K562 (cell line): ENCODE measurements around the gene LRRK2. TPM values are rescaled to one million over a fixed set of nuclear protein-coding genes. Genes with fewer than 3 reads are reported as not detected.

Experiments
- ATAC-seq: fragments of 200-7000 bp; cut with Tn5 transposase; 3 replicates; pipeline ENCODE4 v1.9.1; 2020; ENCODE audit warnings: moderate library complexity
- BruUV-seq: library from RNA; stranded (reverse); fragments of 400-500 nt; replicated peaks from 2 replicates; lab custom pipeline; 2021; lab: Mats Ljungman, UMichigan
- CTCF ChIA-PET: fragments of 300-600 bp; formaldehyde crosslinking; extraction: SDS; loops from one replicate; lab custom pipeline; 2021; ENCODE audit warnings: low intra/inter-chr PET ratio; lab: Yijun Ruan, JAX
- POLR2A ChIA-PET: fragments of 300-600, 350-650 bp; sonication (Branson Sonifier 250); formaldehyde crosslinking; extraction: SDS; loops from one replicate; lab custom pipeline; 2021; ENCODE audit warnings: antibody characterized with exemption, inconsistent platforms; lab: Yijun Ruan, JAX
- DNase-seq, 4 experiments: peaks; one replicate each; pipeline versions ENCODE4 v3.0.0 to v3.0.0-alpha.2; 2011 to 2018; ENCODE audit warnings: low spot score in 3 of 4, mixed read lengths in 3 of 4; ENCODE audit errors: extremely low read depth in 1 of 4
- FAIRE-seq: peaks from 2 replicates; lab custom pipeline; 2011; peaks lifted over from hg19 to GRCh38; lab: Jason Lieb, UNC
- H2AFZ ChIP-seq: 2 replicates; pipeline ENCODE4 v1.6.0; 2011; ENCODE audit warnings: low read depth, low read length, control low read depth, inconsistent platforms
- H3K27ac ChIP-seq: fragments of 200-600 bp; 3 replicates; pipeline ENCODE4 v1.8.0; 2011; ENCODE audit warnings: low read depth, mild to moderate bottlenecking, control low read depth, inconsistent platforms, low read length, moderate library complexity, mixed read lengths; ENCODE audit errors: extremely low read depth
- H3K27me3 ChIP-seq, 2 experiments: fragments of 300-600 bp in 1 of 2; 2 replicates in 1 of 2; 3 replicates in 1 of 2; pipeline versions ENCODE4 v1.6.0 to v1.8.0; 2011; ENCODE audit warnings: inconsistent platforms in 2 of 2, low read length in 2 of 2, mild to moderate bottlenecking in 1 of 2, mixed read lengths in 1 of 2, moderate library complexity in 1 of 2; ENCODE audit not compliant: control insufficient read depth in 2 of 2, insufficient read depth in 2 of 2
- H3K36me3 ChIP-seq: fragments of 300-600 bp; 3 replicates; pipeline ENCODE4 v1.8.0; 2011; ENCODE audit warnings: mild to moderate bottlenecking, low read length, inconsistent platforms; ENCODE audit not compliant: control insufficient read depth, insufficient read depth
- H3K4me1 ChIP-seq, 2 experiments: fragments of 200-600 bp in 1 of 2; replicated peaks in 1 of 2; 2 replicates in 1 of 2; 3 replicates in 1 of 2; pipeline versions ENCODE4 v1.5.1 to v1.8.0; 2011; ENCODE audit warnings: inconsistent platforms in 2 of 2, low read length in 2 of 2, mild to moderate bottlenecking in 1 of 2, mixed read lengths in 1 of 2, moderate library complexity in 1 of 2; ENCODE audit not compliant: control insufficient read depth in 2 of 2, insufficient read depth in 2 of 2
- H3K4me2 ChIP-seq: 2 replicates; pipeline ENCODE4 v1.6.1; 2011; ENCODE audit warnings: low read length, control low read depth, inconsistent platforms, mixed read lengths; ENCODE audit not compliant: insufficient read depth
- H3K4me3 ChIP-seq: fragments of 200-600 bp; sonication (generic), shearing (Covaris generic); 2 replicates; pipeline ENCODE4 v1.5.1; 2016; ENCODE audit warnings: control low read depth, inconsistent platforms
- H3K79me2 ChIP-seq: fragments of 200-600 bp; 3 replicates; pipeline ENCODE4 v1.8.0; 2011; ENCODE audit warnings: low read length, inconsistent platforms; ENCODE audit not compliant: control insufficient read depth, insufficient read depth
- H3K9ac ChIP-seq, 2 experiments: 2 replicates each; pipeline versions ENCODE4 v1.6.0 to v1.6.1; 2011; ENCODE audit warnings: low read depth in 2 of 2, low read length in 2 of 2, control low read depth in 1 of 2, inconsistent platforms in 1 of 2, mild to moderate bottlenecking in 1 of 2, mixed read lengths in 1 of 2; ENCODE audit not compliant: insufficient read depth in 1 of 2
- H3K9me1 ChIP-seq: one replicate; pipeline ENCODE4 v1.6.0; 2011; ENCODE audit warnings: inconsistent platforms, mild to moderate bottlenecking, low read length, moderate library complexity; ENCODE audit not compliant: control insufficient read depth, insufficient read depth
- H3K9me3 ChIP-seq: replicated peaks from 2 replicates; pipeline ENCODE4 v1.5.1; 2011; ENCODE audit warnings: low read depth, low read length, inconsistent platforms; ENCODE audit not compliant: control insufficient read depth, insufficient read depth
- H4K20me1 ChIP-seq: replicated peaks from 2 replicates; pipeline ENCODE4 v1.6.1; 2011; ENCODE audit warnings: low read length, inconsistent platforms, mixed read lengths; ENCODE audit not compliant: control insufficient read depth, insufficient read depth
- CUX1 ChIP-seq: fragments of 200-800 bp; sonication (Bioruptor generic); IDR thresholded peaks from 2 replicates; pipeline ENCODE4 v1.6.1; 2016; ENCODE audit warnings: missing genetic modification characterization, missing compliant biosample characterization
- FOXP4 ChIP-seq: sonication (generic); formaldehyde crosslinking; IDR thresholded peaks from 2 replicates; pipeline ENCODE4 v1.8.0; 2022; ENCODE audit warnings: mild to moderate bottlenecking, missing genetic modification reagents, borderline replicate concordance
- HNRNPUL1 ChIP-seq: fragments of 200-400 bp; formaldehyde crosslinking; IDR thresholded peaks from 2 replicates; pipeline ENCODE4 v1.6.1; 2017; ENCODE audit warnings: low read length
- KLF13 ChIP-seq: fragments of 450-650 bp; IDR thresholded peaks from 2 replicates; pipeline ENCODE4 v1.6.1; 2016; ENCODE audit warnings: missing genetic modification characterization, low read depth, mild to moderate bottlenecking, missing compliant biosample characterization, moderate library complexity, borderline replicate concordance
- MYBL2 ChIP-seq, 2 experiments: fragments of 450-650 bp in 1 of 2; sonication (generic) in 1 of 2; formaldehyde crosslinking in 1 of 2; IDR thresholded peaks; 2 replicates each; pipeline versions ENCODE4 v1.6.1 to v1.8.1; 2017 to 2022; ENCODE audit warnings: borderline replicate concordance in 1 of 2, inconsistent platforms in 1 of 2, low read depth in 1 of 2, mild to moderate bottlenecking in 1 of 2, missing genetic modification reagents in 1 of 2, moderate library complexity in 1 of 2
- NCOA1 ChIP-seq: fragments of 450-650 bp; IDR thresholded peaks from 2 replicates; pipeline ENCODE4 v1.6.1; 2016; ENCODE audit warnings: low read depth
- SMC3 ChIP-seq: conservative IDR thresholded peaks from 2 replicates; pipeline ENCODE4 v1.6.1; 2011; ENCODE audit warnings: low read depth, low read length, improper control_type of control experiment; ENCODE audit not compliant: insufficient read depth
- SRSF1 ChIP-seq: fragments of 200-400 bp; formaldehyde crosslinking; IDR thresholded peaks from 2 replicates; pipeline ENCODE4 v1.6.1; 2017; ENCODE audit warnings: mild to moderate bottlenecking, low read depth, low read length, moderate library complexity
- SRSF3 ChIP-seq: fragments of 200-400 bp; formaldehyde crosslinking; IDR thresholded peaks from 2 replicates; pipeline ENCODE4 v1.6.1; 2016; ENCODE audit warnings: mild to moderate bottlenecking, low read length, moderate library complexity; ENCODE audit not compliant: insufficient read depth
- SRSF7 ChIP-seq: fragments of 200-400 bp; formaldehyde crosslinking; optimal IDR thresholded peaks from 2 replicates; pipeline ENCODE3; 2017; ENCODE audit warnings: mild to moderate bottlenecking, low read depth, low read length
- ZBTB33 ChIP-seq: sonication (generic); formaldehyde crosslinking; IDR thresholded peaks from 2 replicates; pipeline ENCODE4 v1.8.1; 2023; ENCODE audit warnings: mild to moderate bottlenecking, missing genetic modification reagents
- ZFP36 ChIP-seq: fragments of 150-350 bp; IDR thresholded peaks from 2 replicates; pipeline ENCODE4 v1.6.1; 2018; ENCODE audit warnings: low read length, low read depth; ENCODE audit not compliant: partially characterized antibody
- WGBS: fragments of 100-300 bp; shearing (Covaris generic); methylation state at CpG from one replicate; pipeline ENCODE4 v1.1.6; 2016; ENCODE audit warnings: low coverage, mixed read lengths; ENCODE audit not compliant: insufficient coverage; ENCODE audit errors: missing lambda C conversion rate; 5-methylcytosine and 5-hydroxymethylcytosine counted together
- in situ Hi-C: fragments of 300-500 bp; cut with MboI; formaldehyde crosslinking; loops from 4 replicates; pipeline ENCODE4 v1.15.0; 2018; ENCODE audit warnings: inconsistent platforms, mixed read lengths
- intact Hi-C: fragments of 100-400 bp; cut with micrococcal nuclease; formaldehyde crosslinking; loops from 2 replicates; pipeline ENCODE4 v1.14.2; 2022
- polyA plus RNA-seq, 8 experiments: library from polyadenylated mRNA; depleted of rRNA in 4 of 8; stranded (reverse) in 5 of 8; unstranded in 3 of 8; fragments of >200 nt; fragmentation: Nextera tagmentation in 2 of 8; fragmentation: Illumina TruSeq in 1 of 8; extraction: Ambion mirVana in 2 of 8; extraction: Trizol in 1 of 8; gene quantifications; 2 replicates each; pipeline versions ENCODE4 v1.2.1 to v1.2.3, GENCODE V29; 2011 to 2014; ENCODE audit warnings: inconsistent platforms in 1 of 8, missing spikeins in 1 of 8
- total RNA-seq, 7 experiments: library from RNA; depleted of rRNA in 6 of 7; stranded (reverse); fragments of >200 nt in 6 of 7; fragmentation: Illumina TruSeq in 2 of 7; extraction: Trizol in 2 of 7; gene quantifications; 2 replicates each; pipeline versions ENCODE4 v1.2.1 to v1.2.3, GENCODE V29; 2011 to 2021; ENCODE audit warnings: low replicate concordance in 1 of 7

LRRK2 gene
- total and polyA plus RNA-seq, 9 of the 15 experiments (the other 6 are each of a cell fraction or from before 2014, with no cell fraction given): 0.03 to 0.89 (median 0.31) TPM

- no peak overlapping the region for H3K4me2 ChIP-seq
- in situ Hi-C loops: no loop called here
- WGBS: 5% methylated on average over 3 of the region's 3 CpGs
- no peak overlapping the region for H2AFZ ChIP-seq
- no peaks in the 10 kb centered on the region for H3K4me1 ChIP-seq
- no peak overlapping the region for H3K4me3 ChIP-seq
- no peak overlapping the region for H3K27ac ChIP-seq
- ChIA-PET CTCF (no interaction called here), POLR2A (no interaction called here)
- no peaks in the 10 kb centered on the region for H3K9me1 ChIP-seq
- H3K79me2 ChIP-seq: no peaks in the 10 kb centered on the region
- H3K9ac ChIP-seq: no peak overlapping the region
- intact Hi-C loops: loop anchor here (10.0 kb wide), 1 partner anchor 110 kb away; no protein-coding TSS in a partner anchor
- H3K27me3 ChIP-seq: no peaks in the 10 kb centered on the region
- FAIRE-seq: no peak
- H4K20me1 ChIP-seq: no peaks in the 10 kb centered on the region
- no peaks in the 10 kb centered on the region; the same call in 1 of the 2 replicates for H3K9me3 ChIP-seq
- BruUV-seq: no TSS peak
- no peak for ATAC-seq
- no peaks in the 10 kb centered on the region for H3K36me3 ChIP-seq
- no peak for DNase-seq
- TF ChIP-seq NCOA1 (no peak), MYBL2 (IDR thresholded peaks at IDR 0.05; ENCODE audit: low read depth) (no peak), MYBL2 (CRISPR knock-in tag; IDR thresholded peaks at IDR 0.05; ENCODE audit: borderline replicate concordance) (no peak), SMC3 (no peak), HNRNPUL1 (no peak), FOXP4 (no peak), SRSF1 (no peak), KLF13 (no peak), ZFP36 (no peak), SRSF7 (no peak), CUX1 (CRISPR knock-in tag) (no peak), ZBTB33 (CRISPR knock-in tag) (no peak), SRSF3 (no peak)
Observed at GRCh38 chr12:40194846-40195245, 30.0 kb upstream of the LRRK2 start.
